GM12801 (cell line): Measurements from ENCODE around the gene GP1BA.

Source experiments
- CTCF ChIP-seq: IDR thresholded peaks from one replicate; pipeline ENCODE4 v1.5.1; 2011; ENCODE audit warnings: control low read depth; ENCODE audit not compliant: insufficient read length; ENCODE audit errors: extremely low read depth

Gene GP1BA

GRCh38 chr17:4938069-4938491 is 6.0 kb downstream of the GP1BA start:
- TF ChIP-seq CTCF: no peak

GRCh38 chr17:4938688-4939545 is 6.8 kb downstream of the GP1BA start:
- TF ChIP-seq CTCF: no peak

- TF ChIP-seq CTCF: no peak
These were observed 7.4 kb downstream of the GP1BA start for GRCh38 chr17:4939546-4939795.

GRCh38 chr17:4939796-4940554 is 7.9 kb downstream of the GP1BA start, which contains the start of the genes RNF167 and SLC25A11:
Gene RNF167, plus strand, starts transcription at chr17:4940268. Its CDS starts 642 bp downstream, at chr17:4940910.
Gene SLC25A11, minus strand, starts transcription at chr17:4940046. Its CDS starts 136 bp downstream, at chr17:4939910.
- no peak for TF ChIP-seq CTCF

GRCh38 chr17:4940555-4941318 is 8.7 kb downstream of the GP1BA start:
- TF ChIP-seq CTCF: no peak

- no peak for TF ChIP-seq CTCF
These were observed 9.2 kb downstream of the GP1BA start for GRCh38 chr17:4941319-4941610.
